GM19452 (cell line): Measurements from ENCODE around the gene SNX33.
A peak's percentile ranks its signal among the peaks of the same experiment; 100 is the strongest.
"Not testable (repeated sequence)": the region's sequence is repeated elsewhere in the genome, so short reads cannot be mapped to it uniquely, and the experiment has no call there.

Source experiments
- ATAC-seq: cut with Tn5 transposase; IDR thresholded peaks from one replicate; pipeline ENCODE4 v1.9.1; 2021; ENCODE audit not compliant: unreplicated experiment

Gene SNX33

DNA sequence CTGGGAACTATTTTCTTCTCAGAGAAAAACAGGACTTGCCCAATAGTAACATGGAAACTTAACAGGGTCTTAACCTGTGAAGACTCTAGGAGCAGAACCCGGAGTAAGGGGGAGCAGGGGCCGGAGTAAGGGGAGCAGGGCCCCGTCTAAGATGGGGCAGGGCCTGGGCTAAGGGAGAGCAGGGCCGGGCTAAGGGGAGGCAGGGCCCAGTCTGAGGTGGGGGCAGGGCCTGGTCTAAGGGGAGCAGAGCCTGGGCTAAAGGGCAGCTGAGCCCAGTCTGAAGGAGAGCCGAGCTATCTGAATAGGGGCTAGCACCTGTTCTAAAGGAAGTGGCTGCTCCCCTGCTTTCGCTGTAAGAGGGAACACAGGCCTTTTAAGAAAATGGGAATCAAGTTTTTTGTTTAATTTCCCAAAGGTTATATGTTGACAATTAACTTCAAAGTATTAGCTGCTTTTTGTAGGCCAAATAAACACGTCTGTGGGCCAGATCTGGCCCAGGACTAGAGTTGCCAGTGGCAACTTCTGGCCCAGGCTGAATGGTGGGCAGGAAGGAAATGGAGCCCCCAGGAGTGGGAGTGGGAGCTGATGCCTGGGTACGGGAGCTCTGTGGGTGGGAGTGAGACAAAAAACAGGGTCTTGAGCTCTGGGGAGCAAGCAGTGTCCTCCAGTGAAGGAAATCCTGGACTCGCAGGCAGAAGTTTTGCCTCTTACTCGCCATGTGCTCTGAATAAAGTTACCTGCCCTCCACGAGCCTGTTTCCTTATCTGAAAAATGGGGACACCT lies 32.5 kb downstream of the SNX33 start:
- no peak for ATAC-seq

GRCh38 chr15:75682181-75683135 lies 34.7 kb downstream of the SNX33 start:
- ATAC-seq, result no peak

- ATAC-seq, result not testable (repeated sequence)
These were observed 36.1 kb downstream of the SNX33 start for GRCh38 chr15:75683646-75684312.

- ATAC-seq, result no peak
These were observed 36.9 kb downstream of the SNX33 start for GRCh38 chr15:75684648-75685047.

GRCh38 chr15:75685195-75685594 lies 37.5 kb downstream of the SNX33 start:
- no peak for ATAC-seq

DNA sequence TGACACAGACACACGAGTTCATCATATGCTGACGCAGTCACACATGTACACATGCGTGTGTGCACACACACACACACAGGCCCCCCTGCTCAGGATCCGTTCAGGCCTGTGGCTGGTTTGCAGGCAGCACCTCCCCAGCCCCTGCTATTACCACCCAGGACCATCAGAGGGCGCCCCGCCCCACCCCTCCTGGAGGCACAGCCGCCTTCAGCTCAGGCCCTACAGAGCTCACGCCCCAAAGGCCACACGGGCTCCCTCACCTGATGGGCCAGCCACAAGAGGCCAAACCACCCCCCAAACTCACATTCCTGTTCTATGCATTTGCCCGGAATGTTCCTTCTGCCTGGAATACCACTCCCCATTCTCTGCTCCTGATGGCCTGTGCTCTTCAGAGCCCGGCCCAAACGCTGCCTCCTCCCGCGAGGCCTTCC lies 38.5 kb downstream of the SNX33 start:
- peak; percentile 46 for ATAC-seq

DNA sequence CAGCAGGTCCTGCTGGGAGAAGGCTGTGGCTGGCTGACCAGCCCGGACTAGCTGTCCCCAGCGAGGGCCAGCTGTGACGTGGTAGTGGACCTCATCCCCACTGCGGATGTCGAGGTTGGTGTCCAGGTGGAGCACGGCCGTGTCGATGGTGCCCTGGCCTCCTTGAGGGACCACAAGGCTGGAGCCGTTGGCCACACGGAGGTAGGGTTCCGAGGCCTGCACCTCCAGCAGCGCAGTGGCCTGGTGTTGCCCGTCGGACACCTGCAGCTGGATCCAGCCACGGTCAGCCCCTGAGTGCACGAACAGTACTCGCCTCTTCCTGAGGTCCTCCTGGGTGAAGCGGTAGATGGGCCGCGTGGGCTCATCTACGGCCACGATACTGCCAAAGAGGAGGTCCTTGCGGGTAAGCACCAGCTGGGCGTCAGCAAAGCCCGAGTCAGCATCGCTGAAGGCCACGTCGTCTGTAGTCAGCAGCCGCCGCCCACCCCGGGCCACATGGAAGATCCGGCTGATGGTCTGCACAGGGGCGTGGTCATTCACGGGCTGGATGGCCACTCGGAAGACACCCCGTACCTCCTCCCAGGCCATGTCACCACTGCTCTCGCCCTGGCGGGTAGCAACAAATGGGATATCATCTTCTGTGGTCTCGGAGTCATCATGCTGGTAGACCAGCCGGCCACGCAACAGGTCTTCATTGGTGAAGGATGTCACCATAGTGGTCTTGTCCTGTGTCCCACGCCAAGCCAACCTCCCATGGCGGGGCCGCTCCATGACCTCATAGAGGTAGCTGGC lies 40.0 kb downstream of the SNX33 start:
- ATAC-seq, result no peak

GRCh38 chr15:75688278-75688557 lies 40.5 kb downstream of the SNX33 start:
- no peak for ATAC-seq

GRCh38 chr15:75688831-75689230 lies 41.1 kb downstream of the SNX33 start:
- ATAC-seq, result no peak

- ATAC-seq, result not testable (repeated sequence)
These were observed 41.7 kb downstream of the SNX33 start for GRCh38 chr15:75689429-75689828.

- ATAC-seq, result not testable (repeated sequence)
These were observed 44.6 kb downstream of the SNX33 start for GRCh38 chr15:75692311-75692710.

- ATAC-seq, result not testable (repeated sequence)
These were observed 45.3 kb downstream of the SNX33 start for GRCh38 chr15:75693028-75693427.

- no peak for ATAC-seq
These were observed 46.0 kb downstream of the SNX33 start for GRCh38 chr15:75693501-75694240.

DNA sequence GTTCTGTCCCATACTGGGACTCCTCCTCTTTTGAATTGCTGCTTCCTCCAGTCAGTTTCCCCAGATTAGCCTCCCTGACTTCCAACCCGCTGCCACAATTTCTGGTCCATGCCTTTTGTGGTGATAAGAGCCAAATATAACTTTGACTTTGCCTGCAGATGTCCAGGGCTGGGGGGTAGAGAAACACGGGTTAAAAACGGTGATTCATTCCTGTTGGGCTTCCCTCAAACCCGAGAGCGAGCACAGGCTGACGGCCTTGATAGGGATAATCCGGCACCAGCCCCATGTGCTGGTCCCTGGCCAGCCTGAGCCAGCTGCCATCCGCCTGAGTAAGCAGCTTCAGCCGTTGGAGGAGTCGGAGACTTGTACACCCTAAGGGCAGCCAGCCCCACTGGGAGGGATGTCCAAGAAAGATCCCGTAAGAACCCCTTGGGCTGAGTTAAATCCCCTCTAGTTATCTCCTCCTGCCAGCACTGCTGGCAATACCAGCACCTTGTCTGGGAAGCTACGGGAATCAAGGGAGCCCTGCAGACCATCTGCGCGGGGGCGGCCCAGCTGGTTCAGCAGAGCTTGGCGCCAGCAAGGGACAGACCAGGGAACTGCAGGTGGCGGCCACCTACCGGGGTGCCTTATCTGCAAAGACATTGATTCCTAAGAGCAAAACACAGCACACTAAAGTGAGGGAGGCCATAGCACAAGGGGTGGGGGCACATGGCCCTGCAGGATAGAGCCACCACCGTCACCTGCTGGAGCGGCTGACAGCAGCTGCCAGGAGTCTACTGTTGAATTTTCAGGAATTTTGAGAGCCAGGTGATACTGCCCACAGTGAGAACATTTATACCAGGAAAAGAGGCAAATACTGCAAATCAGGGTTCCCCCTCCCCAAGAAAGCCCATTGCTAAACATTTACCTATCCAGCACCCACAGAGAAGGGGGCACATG lies 46.8 kb downstream of the SNX33 start:
- ATAC-seq, result no peak

- ATAC-seq, result no peak
These were observed 47.5 kb downstream of the SNX33 start for GRCh38 chr15:75695220-75695619.

- ATAC-seq, result no peak
These were observed 48.1 kb downstream of the SNX33 start for GRCh38 chr15:75695634-75696310.

DNA sequence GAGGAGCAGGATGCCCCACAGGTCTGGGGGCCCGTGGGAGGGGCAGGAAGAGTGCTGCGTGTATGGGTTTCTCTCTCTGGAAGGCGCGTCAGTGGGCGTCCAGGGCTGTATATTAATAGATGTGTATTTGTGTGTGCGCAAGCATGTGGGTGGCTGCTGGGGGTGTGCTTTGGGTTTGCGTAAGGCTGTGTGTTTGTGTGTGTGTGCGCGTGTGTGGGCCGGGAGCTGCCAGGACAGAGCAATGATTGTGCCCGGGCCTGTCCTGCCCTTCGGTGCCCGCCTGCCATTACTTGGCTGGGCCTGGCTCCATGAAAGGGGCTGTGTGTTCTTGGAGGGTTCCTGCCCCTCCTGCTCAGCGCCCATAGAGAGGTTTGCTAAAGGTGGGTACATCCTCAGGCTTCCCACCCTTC lies 48.6 kb downstream of the SNX33 start:
- ATAC-seq, result no peak

DNA sequence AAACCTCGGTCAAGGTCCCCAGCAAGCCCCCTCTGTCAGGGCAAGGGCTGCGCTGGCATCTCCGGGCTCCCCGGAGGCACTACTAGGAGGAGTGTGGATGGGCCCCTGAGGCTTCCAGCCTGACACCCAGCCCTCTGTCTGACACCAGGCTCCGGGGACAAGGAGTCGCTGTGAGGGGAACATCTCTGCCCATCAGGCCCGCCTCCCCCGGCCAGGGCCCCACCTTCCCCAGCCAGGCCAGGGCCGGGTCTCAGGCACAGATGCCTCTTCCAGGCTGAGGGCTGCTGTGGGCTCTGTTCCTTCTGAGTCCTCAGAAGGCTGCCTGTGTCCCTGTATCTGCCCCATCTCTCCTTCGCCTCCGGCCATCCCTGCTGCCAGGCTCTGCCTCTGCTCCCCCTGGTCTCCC lies 49.1 kb downstream of the SNX33 start:
- ATAC-seq, result no peak
